Measurements from ENCODE around the gene METTL25B.

Gene METTL25B

DNA sequence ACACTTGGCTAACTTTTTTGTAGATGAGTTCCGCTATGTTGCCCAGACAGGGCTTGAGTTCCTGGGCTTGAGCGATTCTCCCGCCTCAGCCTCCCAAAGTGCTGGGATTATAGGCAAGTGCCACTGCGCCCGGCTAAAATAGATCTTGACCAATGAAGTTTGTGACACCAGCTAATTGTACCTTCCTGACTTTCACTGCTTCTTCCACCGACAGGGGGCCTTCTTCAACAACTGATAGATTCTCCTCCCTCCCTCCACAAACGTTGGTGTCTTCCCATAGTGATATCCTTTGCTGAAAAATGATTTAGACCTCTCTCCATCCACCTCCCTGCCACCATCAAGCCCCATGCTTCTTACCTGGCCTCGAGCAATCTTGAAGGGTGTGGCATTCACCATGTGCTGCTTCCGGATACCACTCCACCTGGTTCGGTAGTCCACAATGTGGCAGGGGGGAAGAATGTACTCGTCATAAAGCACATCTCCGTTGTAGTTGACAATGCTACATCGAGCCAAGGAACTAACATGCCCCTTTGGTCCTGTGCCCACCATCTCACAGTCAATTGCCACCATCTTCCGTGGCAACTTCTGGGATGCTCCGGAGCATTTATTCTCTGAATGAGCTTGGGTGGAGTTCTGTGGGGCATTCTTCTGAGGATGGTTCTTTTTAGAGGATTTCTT, 1.6 kb upstream of the METTL25B start:
- peak; percentile 77 for DNase-seq (ENCODE audit: low spot score)

DNA sequence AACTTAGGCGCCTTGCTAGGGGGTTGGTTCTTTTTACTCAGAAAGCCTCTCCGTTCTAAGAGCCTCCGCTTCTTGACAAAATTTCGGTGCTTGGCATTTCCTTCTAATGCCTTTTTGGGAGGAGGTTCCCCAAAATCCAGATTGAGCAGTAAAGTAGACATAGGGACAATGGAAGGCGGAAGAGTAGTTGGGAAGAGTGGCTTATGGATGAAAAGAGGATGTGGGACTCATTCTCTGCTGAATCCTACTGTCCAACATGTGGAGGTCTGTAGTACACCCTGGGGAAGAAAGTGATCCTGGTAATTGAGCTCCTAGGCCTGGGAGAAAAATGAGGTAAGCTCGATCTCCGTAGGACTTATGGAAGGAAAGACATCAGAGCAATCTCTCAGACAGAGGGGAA, 777 bp upstream of the METTL25B start:
- no peak for DNase-seq (ENCODE audit: low spot score)

DNA sequence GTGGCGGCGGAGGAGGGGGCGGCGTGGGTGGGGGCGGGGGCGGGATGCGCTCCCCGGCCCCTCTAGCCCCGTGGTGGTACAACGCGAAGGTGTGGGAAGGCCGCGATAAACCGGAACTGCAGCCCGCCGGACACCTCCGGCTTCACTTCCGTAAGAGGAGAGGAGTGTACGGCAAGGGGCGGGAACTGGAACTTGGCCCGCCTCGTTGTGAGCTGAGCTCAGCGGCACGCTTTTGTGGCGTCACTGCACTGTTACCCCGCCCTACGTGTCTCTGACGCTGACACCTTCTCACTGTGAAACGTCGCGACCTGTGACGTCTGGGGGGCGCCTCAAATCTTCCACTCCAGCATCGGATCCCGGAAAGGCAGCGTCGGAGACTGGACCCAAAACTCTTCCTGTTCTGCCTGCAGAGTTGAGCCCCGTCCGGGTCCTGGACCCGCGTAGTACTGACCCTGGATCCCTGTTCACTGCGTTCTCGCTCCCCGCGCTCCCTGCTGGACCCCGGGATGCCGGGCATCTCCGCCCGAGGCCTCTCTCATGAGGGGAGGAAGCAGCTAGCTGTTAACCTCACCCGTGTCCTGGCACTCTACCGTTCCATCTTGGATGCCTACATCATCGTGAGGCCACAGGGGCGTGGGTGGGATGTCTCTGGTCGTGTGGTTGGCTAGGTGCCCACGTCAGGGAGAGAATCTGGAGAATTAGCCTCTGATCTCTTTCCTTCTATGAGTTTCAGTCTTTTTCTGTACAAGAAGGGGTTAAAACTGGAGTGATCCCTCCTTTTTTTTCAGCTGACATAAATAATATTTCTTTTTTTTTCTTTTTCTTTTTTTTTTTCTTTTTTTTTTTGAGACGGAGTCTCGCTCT, 562 bp downstream of the METTL25B start, which contains the start of gene ISG20L2:
ISG20L2 (minus strand) TSS at position 168 of the 864 bp plus-strand sequence. CDS start 1,114 bp downstream, outside the sequence.
- DNase-seq (ENCODE audit: low spot score): peak; percentile 95

DNA sequence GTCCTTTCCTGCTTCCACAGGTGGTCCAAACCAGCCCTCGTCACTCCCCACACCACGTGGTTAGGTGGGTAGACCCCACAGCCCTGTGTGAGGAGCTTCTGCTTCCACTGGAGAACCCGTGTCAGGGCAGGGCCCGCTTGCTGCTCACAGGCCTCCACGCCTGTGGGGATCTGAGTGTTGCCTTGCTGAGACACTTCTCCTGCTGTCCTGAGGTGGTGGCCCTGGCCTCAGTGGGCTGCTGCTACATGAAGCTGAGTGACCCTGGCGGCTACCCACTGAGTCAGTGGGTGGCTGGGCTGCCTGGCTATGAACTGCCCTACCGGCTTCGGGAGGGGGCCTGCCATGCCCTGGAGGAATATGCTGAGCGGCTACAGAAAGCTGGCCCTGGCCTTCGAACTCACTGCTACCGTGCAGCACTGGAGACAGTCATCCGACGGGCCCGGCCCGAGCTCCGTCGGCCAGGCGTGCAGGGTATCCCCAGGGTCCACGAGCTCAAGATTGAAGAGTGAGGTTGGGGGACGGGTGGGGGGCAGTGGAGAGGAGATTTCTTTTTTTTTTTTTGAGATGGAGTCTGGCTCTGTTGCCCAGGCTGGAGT, 5.8 kb downstream of the METTL25B start:
- DNase-seq (ENCODE audit: low spot score): no peak

DNA sequence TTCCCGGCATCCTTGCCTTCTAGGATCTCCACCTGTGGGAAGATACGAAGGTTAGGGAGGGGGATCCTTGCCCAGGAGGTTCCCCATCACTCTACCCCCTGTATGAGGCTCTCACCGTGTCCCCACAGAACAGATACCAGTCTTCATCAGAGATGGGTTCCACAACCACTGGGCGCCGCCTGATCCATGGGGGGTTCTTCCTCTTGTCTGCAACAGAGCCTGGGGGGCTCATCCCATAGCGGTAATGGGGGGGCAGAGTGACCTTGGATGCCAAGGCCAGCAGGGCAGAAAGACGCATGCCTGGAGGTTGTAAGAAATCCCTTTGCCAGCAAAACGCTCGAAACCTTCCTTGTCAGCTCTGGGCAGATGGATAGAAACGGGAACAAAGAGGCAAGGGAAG, 10.1 kb downstream of the METTL25B start:
- no peak for DNase-seq (ENCODE audit: low spot score)

DNA sequence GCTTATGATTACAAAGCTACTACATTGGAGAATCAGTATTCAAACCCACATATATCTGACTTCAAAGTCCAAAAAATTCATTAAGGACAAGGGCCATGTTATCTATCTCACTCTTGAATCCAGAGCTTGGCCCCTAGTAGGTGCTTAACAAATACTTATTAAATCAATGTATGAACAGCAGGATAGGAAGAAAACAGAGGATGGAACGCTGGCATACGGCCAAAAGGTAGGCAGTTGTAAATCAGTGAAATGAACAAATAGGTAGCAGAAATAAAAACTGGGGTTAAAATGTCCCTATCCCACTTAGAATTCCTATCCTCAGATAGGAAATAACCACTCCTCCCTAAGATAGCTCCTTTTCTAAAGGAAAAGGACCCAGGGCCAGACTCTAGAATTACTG, 10.6 kb downstream of the METTL25B start:
- no peak for DNase-seq (ENCODE audit: low spot score)

DNA sequence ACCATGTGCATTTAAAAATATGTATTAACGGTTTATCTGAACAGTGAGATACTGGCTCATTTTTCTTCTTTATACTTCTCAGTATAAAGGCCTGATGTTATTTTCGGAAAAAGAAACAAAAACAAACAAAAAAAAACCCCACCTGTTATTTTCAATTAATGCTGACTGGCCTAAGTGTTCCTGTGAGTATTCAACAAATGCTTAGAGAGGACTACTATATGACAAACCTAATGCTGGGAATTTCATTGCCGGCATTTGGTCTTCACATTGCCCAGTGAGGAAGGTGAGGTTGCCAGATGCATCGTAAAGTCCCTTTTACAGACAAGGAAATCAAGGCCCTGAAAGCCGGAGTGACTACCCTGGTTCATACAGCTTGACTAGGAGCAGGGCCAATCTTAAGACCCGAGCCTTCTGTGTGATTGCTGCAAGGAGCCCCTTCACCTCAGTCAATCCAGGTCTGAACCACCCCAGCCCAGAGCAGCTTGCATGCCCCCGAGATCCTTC, 12.0 kb downstream of the METTL25B start:
- DNase-seq (ENCODE audit: low spot score): no peak

DNA sequence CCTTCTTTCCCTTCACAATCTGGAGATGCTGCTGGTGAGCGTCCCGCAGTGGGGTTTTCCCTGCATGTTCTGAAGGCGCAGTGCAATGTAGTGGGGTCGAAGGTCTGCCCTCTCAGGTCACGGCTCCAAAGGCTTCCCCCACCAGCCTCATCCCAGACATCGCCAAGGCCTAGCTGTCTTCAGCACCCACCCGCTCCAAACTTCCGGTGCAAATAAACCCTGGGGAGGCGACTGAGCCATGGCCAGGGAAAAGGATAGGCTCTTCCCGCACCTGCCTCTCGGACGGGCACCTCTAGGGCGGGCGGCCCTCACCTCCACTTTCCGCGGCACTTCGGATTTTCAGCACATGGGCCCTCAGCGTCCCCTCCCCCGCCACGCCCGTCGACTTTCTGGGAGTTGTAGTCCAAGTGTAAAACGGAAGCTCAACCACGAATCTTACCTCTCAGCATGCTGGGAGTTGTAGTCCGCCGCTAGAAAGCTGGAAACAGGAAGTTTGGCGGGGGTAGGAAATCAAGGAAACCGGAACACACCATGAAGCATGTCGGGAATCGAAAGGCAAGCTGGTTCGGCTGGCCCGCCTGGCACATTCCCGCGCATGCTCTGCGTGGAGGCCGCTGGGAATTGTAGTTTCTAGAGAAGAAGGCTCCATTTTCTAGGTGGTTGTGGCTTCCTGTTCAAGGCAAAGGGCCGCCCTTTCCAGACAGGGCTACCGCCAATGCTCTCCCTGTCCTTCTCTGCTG, 12.6 kb downstream of the METTL25B start, which contains the start of gene MRPL24:
MRPL24 (minus strand) TSS at position 348 of the 740 bp plus-strand sequence. CDS start 2,384 bp downstream, outside the sequence.
- DNase-seq (ENCODE audit: low spot score): peak; percentile 96

DNA sequence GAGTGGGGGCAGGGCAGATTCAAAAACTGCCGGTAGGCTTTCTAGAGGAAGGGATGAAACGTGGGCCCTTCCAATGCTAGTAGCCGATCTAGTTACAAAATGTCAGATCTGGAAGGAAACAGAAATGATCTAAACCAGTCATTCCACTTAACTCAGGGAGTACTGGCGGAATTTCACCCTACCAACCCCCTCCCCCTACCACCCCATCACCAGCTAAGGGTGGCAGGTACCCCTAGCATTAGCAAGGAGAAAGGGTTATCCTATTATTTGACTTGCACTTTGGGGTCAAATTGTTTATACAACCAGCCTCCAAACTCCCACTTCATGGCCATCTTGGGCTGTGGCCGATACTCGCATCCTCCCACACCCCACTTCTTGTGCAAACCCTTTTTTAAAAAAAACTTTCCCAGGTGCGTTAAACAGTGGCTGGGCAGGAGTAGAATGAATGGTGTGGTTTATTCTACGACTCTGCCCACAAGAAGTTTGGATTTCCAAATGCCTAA, 13.3 kb downstream of the METTL25B start:
- DNase-seq (ENCODE audit: low spot score): no peak

DNA sequence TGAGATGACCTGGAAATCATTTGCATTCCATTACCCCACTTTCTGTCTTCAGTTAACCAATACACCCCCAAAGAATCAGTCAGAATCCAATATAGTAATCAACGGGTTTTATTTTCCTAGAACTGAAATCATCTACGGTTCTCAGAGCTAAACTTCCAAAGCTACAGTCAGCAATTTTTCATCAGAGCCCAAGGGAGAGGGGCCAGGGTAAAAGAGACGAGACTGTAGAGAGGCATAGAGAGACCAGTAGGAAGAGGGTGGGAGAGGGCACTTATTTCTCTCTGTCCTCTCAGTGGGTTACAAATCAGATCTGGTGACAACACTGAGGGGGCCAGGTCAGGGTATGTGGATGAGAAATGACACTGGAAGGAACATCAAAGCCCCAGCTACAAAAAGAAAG, 13.7 kb downstream of the METTL25B start:
- DNase-seq (ENCODE audit: low spot score): no peak

DNA sequence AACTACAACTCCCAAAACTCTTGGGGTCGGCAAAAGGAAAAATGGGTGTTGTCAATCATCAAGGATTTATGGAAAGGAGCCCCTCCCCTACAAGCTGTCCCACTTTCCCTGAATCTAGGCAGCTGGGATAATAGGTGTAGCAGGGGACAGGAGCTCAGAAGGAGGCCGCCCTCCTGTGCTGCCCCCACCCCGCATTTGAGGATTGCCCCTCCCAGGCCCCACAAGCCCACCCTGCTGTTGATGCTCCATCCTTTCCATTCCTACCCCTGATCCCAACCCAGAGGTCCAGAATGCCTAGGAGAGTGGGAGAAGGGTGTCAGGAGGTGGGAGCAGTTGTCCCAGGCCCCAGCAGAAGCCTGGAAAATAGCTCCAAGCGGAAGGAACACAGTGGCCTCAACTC, 14.5 kb downstream of the METTL25B start:
- DNase-seq (ENCODE audit: low spot score): no peak

DNA sequence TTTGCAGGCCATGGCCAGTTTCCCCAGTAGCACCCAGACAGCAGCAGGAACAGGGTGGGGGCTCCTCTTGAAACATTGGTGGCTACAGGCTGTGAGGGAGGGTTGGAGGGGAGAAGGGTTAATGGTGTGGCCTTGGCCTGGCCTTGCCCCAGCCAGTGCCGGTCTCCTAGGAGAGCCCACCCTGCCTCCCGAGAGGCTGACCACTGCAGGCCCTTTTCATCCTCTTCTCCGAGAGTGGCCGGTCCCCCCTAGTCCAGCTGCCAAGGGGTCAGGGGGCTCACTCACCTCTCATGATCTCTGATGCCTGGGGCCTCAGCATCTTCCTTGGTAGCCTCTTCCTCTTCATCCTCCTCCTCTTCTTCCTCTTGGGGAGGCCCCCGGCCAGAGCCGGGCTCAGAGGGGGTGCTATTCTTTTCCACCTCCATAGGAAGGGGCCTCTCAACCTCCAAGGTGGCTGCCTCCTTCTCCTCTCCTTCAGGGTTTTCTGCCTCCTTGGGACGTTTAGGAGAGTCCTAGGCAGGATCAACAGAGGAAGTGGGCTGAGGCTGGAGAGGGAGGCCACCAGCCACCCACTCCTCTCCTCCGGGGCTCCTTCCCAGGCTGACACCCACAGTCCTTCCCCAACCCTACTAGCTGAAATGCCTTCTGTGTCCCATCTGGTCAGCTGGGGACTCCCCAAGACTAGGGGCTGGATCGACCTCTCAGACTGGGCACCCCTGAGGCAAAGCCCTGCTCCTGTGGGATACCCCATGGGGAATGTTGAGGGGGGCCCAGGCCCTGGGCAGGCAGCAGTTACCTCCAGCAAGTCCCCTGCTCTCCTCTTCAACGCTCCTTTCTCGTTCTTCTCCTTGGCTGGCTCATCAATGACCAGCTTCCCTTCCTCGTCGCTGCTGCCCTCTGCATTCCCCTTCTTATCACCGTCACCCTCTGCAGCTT, 15.4 kb downstream of the METTL25B start:
- no peak for DNase-seq (ENCODE audit: low spot score)

DNA sequence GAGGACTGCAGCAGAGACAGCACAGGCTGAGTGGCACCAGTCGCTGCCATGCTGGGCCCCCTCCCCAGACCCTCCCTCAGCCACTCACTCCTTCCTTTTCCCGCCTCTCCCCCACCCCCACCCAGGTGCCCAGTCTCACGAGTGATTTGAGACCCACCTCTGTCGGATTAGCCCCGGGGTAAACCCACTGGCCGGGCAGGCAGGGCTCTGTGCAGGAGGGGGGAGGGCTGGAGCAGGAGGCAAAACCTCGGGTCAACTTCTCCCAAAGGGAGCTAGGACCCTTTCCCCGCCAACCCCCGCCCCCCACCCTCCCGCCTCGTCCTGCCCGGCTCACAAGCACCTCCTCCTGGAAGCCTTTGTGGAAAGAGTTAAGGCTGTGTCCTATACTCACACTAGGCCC, 16.1 kb downstream of the METTL25B start:
- DNase-seq (ENCODE audit: low spot score): no peak

DNA sequence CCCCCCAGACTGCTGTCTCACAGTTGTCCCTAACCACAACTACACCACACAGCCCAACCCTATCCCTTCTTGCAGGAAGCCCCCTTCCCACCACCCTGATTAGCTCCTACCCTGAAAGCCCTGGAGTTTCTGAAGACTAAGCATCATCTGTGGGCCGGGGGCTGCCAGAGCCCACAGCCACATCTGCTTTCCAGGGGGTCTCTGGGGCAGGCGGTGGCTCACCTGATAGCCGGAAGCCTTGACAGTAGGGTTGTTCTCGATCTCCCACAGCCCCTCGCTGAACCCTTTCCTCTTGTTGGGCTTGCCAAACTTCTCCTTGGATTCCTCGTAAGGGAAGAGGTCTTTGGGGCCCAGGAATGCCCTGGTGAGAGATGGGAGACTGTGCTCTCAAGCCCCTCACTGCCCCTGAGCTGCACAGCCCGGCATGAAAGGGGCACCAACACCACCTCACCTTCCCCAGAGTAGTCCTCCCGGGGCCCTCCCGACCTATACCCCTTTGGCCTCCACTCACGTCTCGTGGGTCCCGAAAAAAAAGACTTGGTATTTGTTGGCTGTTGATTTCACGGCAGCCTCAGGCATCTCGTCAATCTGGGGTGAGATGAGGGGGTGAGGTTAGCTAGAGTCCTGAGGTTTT, 16.6 kb downstream of the METTL25B start:
- no peak for DNase-seq (ENCODE audit: low spot score)

DNA sequence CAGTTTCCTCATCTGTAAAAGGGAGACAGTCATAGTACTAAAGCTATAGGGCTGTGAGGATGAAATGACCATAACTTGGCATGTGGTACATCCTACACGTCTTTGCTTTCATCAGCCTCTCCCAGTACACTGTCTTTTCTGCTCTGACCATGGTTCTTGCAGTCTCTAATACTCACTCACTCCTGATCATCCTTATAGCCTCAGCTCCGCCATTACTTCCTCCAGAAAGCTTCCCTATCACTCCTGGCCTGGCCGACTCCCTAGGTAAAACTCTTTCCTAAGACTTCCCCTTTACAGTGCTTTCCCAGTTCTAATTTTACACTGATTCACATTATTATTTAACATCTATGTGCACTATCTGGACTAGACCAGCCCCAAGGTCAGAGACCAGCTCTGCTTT, 17.6 kb downstream of the METTL25B start:
- no peak for DNase-seq (ENCODE audit: low spot score)

DNA sequence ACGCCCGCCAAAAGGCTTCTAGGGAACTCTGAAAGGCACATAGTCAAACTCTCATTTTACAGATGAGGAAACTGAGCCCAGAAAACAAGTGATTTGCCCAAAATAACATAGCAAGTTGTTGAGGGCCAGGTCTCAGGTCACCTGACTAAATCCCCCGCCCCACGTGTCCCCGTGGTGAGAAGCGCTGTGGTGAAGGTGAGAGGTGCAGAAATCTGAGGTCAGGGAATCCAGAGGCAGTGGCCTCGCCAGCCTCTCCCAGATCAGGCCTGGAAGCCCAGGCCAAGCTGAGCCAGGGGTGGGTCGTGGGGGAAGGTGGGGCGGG, 18.1 kb downstream of the METTL25B start:
- DNase-seq (ENCODE audit: low spot score): no peak

DNA sequence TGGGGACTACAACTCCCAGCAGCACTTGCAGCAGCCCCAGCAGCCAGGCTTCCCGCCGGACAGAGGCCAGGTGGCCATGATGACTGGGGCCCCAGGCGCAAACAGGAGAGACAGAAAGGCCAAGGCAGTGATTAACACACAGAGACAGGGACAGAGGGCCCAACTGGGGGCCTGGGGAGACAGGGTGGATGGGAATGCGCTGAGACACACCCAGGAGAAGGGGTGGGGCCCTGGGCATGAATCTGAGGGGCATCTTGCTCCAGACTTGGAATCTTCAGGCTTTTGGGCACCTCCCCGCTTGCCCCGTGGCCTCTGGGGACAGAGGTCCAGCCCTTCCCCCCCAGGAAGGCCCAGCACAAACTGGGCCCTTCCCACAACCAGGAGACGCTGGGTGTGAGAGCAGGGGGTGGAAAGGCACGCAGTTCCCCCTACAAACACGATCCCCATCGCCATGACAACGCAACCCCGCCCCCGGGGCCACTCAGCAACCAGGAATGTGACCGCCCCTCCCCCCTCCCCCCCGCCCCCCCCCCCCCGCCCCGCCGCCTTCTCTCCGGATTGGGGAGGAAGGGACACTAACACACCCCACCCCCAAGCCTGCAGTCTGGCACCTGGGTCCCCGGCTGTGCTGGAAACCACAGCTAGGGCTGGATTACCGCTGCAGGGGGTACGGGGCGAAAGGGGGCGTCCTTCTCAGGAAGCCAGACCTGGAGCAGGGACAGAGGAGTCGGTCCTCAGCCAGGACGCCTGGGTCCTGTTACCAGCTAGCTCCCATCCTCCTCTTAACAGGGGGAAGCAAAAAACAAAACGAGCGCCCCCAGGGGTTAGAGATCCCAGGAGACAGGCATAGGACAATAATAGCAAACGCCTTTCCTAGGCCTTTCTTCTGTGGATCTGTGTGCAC, 18.7 kb downstream of the METTL25B start:
- DNase-seq (ENCODE audit: low spot score): peak; percentile 99

DNA sequence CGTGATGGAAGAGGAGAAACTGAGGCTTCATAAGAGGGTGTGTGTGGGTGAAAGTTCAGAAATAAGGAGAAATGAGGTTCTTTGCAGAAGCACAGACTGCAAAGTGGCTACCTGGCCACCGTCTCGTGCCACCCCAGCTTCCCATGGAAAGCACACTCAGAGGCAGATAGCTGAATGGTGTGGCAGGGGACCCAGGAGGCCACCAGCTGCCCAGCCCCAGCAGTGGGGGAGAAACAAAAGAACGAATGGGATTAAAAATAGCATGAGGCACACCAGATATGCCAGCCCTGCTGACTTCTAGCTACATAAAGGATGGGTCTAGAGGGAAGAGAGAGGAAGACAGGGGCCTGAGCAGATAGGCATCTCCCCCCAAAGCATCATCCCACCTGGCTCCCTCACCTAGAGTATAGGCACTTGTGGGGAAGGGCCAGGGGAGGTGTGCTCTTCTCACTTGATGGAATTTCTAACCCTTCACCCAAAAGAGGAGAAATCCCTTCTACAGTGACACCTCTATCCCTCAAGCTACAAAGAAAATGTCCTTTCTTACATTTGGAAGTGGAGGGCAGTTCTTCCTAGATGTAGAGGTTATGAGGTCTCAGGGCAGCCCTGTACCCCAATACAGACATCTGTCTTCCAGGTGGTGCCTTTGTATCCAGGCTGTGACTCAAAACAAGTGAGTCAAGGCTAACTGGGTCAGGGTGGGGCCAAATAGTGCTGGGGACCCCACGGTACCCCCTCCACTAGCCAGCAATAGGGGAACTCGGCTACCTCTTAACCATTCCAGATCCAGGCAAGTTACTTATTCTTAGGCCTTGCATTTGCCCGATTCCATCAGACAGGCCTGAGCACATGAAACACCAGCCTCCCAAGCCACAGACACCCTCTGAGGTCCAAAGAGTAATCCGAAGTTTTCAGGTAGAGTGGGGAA, 19.7 kb downstream of the METTL25B start:
- DNase-seq (ENCODE audit: low spot score): no peak
